ENCODE measurements around the gene LDLRAD3. TPM values are rescaled to one million over a fixed set of nuclear protein-coding genes. Genes with fewer than 3 reads are reported as not detected.

Gene LDLRAD3
- total RNA-seq, 4 donors from 2014 or later, result 19.4 to 49.5 (median 31.0) TPM

GRCh38 chr11:36033082-36033751 lies 89.4 kb downstream of the LDLRAD3 start:
- no peak for TF ChIP-seq POLR2A (IDR thresholded peaks at IDR 0.05)
- TF ChIP-seq CTCF (IDR thresholded peaks at IDR 0.05), result no peak
- TF ChIP-seq EP300 (IDR thresholded peaks at IDR 0.05), result no peak
- WGBS, 2 donors, result 55 to 67% methylated on average over 9 of the region's 9 CpGs
- DNase-seq (ENCODE audit: low spot score in 2 of 2), result no peak
- Histone ChIP-seq H3K27ac (no peak overlapping the region), H3K4me3 (no peak overlapping the region), H3K27me3 (no peaks in the 10 kb centered on the region), H3K4me1 (peaks cover 0 to 38% (median 5%) of the 10 kb centered on the region in 4 donors), H3K9me3 (peaks cover 0 to 2% (median 0%) of the 10 kb centered on the region in 4 donors), H3K36me3 (no peaks in the 10 kb centered on the region)

DNA sequence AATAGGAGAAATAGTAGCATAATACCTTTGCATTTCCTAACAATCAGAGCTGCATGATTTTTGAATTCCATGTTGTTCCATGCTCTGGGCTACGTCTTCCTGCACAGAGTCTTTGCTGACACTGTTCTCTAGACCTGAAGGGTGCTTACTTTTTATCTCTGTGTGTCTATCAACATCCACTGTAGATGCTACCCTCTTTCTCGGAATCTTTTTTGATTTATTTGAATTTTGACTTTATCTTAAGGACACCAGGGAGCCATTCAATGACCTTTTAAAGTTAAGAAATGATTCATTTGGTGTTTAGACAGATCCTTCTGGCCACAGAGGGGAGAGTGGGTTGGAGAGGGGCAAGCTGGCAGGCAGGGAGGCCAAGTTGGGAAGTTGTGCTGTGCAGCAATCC lies 90.1 kb downstream of the LDLRAD3 start:
- H3K4me1 ChIP-seq, result peaks cover 0 to 42% (median 5%) of the 10 kb centered on the region in 4 donors
- no peaks in the 10 kb centered on the region for H3K36me3 ChIP-seq
- no peak overlapping the region for H3K4me3 ChIP-seq
- TF ChIP-seq POLR2A (IDR thresholded peaks at IDR 0.05) (no peak), CTCF (IDR thresholded peaks at IDR 0.05) (no peak), EP300 (IDR thresholded peaks at IDR 0.05) (no peak)
- WGBS, 2 donors, result 87 to 98% methylated on average over 2 of the region's 2 CpGs
- H3K9me3 ChIP-seq, result peaks cover 0 to 2% (median 0%) of the 10 kb centered on the region in 4 donors
- no peak overlapping the region for H3K27ac ChIP-seq
- no peak for DNase-seq (ENCODE audit: low spot score in 2 of 2)
- no peaks in the 10 kb centered on the region for H3K27me3 ChIP-seq

GRCh38 chr11:36034551-36035331 lies 90.9 kb downstream of the LDLRAD3 start:
- H3K27me3 ChIP-seq, result no peaks in the 10 kb centered on the region
- H3K4me3 ChIP-seq, result no peak overlapping the region
- no peak for DNase-seq (ENCODE audit: low spot score in 2 of 2)
- no peak for TF ChIP-seq CTCF (IDR thresholded peaks at IDR 0.05)
- TF ChIP-seq POLR2A (IDR thresholded peaks at IDR 0.05), result no peak
- no peak for TF ChIP-seq EP300 (IDR thresholded peaks at IDR 0.05)
- WGBS, 2 donors, result 96 to 97% methylated on average over 11 of the region's 11 CpGs
- no peaks in the 10 kb centered on the region for H3K36me3 ChIP-seq
- peaks cover 0 to 2% (median 0%) of the 10 kb centered on the region in 4 donors for H3K9me3 ChIP-seq
- no peak overlapping the region for H3K27ac ChIP-seq
- peaks cover 0 to 40% (median 5%) of the 10 kb centered on the region in 4 donors for H3K4me1 ChIP-seq

GRCh38 chr11:36035454-36035853 lies 91.6 kb downstream of the LDLRAD3 start:
- Histone ChIP-seq H3K27ac (no peak overlapping the region), H3K9me3 (peaks cover 0 to 2% (median 0%) of the 10 kb centered on the region in 4 donors), H3K4me3 (no peak overlapping the region), H3K36me3 (no peaks in the 10 kb centered on the region), H3K27me3 (no peaks in the 10 kb centered on the region), H3K4me1 (peaks cover 0 to 32% (median 4%) of the 10 kb centered on the region in 4 donors)
- no peak for DNase-seq (ENCODE audit: low spot score in 2 of 2)
- TF ChIP-seq POLR2A (IDR thresholded peaks at IDR 0.05) (no peak), EP300 (IDR thresholded peaks at IDR 0.05) (no peak), CTCF (IDR thresholded peaks at IDR 0.05) (no peak)
- 47 to 53% methylated on average over 1 of the region's 1 CpG for WGBS, 2 donors

DNA sequence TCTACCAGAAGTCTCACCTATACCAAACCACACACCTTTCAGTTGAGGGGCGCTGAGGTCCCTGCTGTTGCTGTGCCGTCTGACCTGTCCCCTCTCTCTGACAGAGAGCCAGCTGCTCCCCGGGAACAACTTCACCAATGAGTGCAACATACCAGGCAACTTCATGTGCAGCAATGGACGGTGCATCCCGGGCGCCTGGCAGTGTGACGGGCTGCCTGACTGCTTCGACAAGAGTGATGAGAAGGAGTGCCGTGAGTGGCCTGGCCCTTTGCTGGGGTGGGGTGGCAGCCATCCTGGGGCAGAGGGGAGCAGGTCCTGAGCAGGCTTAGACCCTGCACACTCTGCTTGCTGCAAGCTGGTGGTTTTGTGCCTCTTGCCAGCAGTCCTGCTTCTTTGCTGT lies 92.1 kb downstream of the LDLRAD3 start:
- H3K27me3 ChIP-seq, result no peaks in the 10 kb centered on the region
- H3K9me3 ChIP-seq, result peaks cover 0 to 2% (median 0%) of the 10 kb centered on the region in 4 donors
- TF ChIP-seq EP300 (IDR thresholded peaks at IDR 0.05) (no peak), CTCF (IDR thresholded peaks at IDR 0.05) (no peak), POLR2A (IDR thresholded peaks at IDR 0.05) (no peak)
- DNase-seq (ENCODE audit: low spot score in 2 of 2), result no peak
- WGBS, 2 donors, result 87 to 93% methylated on average over 8 to 9 of the region's 9 CpGs
- no peak overlapping the region for H3K4me3 ChIP-seq
- H3K27ac ChIP-seq, result no peak overlapping the region
- H3K36me3 ChIP-seq, result no peaks in the 10 kb centered on the region
- H3K4me1 ChIP-seq, result peaks cover 0 to 27% (median 2%) of the 10 kb centered on the region in 4 donors
